DMS79 treated with DMSO at 0.1 percent for 48 hours (cell line): ENCODE measurements around the gene DCANP1.

Experiments used
- DNase-seq: peaks from one replicate; lab custom pipeline; 2025; lab: John Stamatoyannopoulos, UW

Gene DCANP1

GRCh38 chr5:135441919-135442318 lies 5.2 kb downstream of the DCANP1 start:
- DNase-seq = no peak

DNA sequence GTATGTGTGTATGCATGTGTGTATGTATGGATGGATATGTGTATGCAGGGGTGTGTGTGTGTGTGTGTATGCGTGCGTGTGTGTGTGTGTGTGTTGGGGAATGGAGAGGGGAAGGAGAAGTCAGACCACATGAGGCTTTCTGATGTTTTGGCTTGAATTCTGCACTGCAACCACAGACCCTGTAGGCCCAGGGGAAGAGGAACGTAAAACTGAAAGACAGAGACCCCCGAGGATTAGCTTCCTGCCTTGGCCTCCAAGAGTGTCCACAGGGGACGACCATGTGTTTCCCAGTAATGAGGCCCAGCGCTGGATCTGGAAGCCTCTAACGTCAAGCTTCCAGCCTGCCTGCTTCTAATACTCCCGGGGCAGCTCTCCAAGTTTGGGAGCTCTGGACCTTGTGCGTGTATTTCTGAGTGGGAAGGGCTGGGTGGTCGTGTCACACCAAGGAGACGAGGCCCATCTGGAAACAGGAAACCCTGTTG lies 5.8 kb downstream of the DCANP1 start:
- no peak for DNase-seq

DNA sequence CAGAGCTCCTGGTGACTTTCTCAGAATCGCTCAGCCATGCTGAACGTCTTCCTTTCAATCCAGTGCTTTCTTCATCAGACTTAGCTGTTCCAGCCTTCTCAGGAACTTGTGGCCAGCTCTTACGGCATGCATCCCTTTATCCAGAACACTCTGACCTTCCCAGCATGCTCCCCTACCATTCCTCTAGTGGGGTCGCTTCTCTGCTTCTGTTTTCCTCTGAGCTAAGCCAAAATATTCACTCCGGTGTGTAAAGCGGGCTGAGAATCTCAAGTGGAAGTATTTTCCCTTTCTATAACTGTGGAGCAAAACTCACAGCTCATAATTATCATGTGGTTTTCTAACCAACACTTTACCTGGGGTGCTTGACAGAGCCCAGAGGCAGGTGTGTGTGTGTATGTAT lies 6.2 kb downstream of the DCANP1 start:
- no peak for DNase-seq

DNA sequence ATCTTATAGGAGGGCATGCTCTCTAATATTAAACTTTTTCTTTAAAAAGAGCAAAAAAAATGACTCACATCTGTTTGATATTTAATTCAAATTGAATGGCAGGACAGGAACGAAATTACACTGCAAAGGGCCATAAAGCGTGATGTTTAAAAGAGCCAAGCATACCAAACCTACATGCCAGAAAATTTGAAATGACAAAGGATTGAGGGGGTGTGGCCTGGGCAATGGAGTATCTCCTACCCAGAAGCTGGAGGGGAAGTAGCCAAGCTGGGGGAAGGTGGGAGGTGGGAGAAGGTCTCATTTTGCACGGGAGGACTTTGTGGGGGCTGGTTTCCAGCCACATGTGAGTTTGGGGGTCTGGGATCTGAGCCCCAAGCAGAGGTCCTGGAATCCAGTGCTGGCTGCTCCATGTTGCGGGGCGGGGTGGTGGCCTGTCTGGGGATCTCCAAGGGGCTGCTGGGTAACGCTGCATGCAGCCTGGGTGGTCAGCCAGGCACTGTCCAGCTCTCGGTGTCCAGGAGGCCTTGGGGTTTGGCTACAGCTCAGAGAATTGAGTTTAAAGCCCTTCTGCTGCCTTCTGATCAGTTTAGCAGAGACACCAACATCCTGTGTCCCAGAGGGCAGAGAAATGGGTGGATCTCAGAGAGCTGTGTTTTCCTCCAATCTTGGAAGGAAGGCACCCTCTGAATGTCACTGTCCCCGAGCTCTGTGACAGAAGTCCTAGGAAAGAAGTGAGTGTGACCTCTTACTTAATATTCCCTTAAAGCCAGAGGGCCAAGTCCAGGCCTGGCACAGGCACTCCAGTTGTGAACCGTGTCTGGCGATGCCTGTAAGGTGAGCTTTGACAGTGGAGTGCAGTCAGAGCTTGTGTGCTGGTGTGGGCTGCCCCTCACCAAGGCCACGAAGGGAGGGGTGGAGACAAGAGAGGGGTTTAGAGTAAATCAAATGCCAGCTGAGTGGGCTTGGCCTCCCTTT lies 7.6 kb downstream of the DCANP1 start:
- no peak for DNase-seq

DNA sequence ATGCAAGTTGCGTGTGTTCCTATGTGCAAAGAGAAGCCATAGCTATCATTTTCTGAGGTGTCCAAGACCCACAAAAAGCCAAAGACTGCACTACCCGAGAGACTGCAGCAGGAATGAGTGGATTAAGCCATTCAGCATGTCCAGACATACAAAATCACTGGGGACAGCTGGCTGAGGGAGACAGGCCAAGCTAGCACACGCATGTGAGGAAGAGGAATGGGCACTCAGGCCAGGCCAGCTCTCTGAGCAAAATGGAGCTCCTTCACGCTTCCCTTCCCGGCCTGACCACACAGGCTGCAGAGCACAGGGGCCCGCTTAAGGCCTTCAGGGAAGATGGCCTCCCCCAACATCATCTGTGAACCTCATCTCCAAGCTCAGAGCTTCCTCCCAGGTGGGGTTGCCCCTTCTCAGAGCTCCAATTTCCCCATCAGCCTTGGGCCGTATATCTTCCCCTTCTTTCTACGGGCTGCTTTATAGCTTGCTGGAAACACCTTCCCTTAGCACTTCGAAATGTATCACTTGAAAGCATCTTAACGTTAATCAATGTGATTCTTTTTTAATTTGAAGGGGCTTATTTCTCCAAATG lies 8.4 kb downstream of the DCANP1 start:
- DNase-seq = no peak

DNA sequence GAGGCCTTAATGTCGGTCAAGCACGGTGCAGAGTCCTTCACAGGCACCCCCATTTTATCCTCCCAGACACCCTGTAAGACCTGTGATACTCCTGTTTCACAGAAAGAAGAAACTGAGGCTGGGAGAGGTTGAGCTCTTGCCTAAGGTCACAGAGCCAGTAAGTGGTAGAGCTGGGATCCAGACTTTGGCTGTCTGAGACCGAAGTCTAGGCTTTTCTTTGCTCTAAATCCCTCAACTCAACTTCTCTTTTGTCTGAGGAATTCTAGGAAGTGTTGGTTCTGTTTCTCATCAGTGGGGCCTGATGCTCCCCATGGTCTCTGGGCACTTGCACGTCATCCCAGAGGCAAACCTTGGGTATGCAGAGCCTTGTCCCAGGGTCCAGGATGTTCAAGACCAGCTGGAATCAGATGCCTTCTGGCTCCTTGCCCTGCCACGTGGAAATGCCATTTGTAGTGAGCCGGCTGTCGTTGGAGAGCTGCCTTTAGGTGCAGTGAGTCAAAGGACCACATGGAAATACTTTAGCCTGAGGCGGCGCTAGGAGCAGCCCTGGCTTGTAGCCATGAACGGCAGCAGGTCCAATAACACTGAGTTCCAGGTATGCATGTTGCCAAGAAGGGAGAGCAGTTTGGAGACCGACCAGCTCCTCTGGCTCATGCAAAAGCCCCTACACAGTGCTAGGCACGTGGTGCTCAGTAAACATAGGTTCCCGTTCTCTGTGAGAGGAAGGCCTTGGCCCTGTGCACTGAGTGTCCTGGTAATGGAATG lies 9.2 kb downstream of the DCANP1 start:
- DNase-seq = peak; percentile 55

DNA sequence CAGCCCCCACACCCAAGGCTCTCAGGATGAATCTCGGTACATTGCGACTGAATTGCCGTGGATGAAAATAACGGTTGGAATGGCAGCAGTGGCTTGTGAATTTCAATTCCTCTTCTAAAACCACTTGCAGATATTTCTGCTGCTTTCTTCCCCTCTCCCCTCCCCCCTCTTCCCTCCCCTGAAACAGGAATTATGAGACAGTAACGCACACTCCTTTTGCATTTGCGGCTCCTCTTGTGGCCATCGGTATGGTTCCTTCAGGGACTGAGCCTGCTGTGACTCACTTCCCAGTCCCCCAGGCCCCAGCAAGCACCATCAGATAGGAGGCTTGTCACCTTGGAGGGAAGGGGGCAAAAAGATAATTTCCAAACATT lies 9.7 kb downstream of the DCANP1 start:
- DNase-seq = no peak

GRCh38 chr5:135436951-135437418 lies 10.2 kb downstream of the DCANP1 start:
- DNase-seq = no peak

DNA sequence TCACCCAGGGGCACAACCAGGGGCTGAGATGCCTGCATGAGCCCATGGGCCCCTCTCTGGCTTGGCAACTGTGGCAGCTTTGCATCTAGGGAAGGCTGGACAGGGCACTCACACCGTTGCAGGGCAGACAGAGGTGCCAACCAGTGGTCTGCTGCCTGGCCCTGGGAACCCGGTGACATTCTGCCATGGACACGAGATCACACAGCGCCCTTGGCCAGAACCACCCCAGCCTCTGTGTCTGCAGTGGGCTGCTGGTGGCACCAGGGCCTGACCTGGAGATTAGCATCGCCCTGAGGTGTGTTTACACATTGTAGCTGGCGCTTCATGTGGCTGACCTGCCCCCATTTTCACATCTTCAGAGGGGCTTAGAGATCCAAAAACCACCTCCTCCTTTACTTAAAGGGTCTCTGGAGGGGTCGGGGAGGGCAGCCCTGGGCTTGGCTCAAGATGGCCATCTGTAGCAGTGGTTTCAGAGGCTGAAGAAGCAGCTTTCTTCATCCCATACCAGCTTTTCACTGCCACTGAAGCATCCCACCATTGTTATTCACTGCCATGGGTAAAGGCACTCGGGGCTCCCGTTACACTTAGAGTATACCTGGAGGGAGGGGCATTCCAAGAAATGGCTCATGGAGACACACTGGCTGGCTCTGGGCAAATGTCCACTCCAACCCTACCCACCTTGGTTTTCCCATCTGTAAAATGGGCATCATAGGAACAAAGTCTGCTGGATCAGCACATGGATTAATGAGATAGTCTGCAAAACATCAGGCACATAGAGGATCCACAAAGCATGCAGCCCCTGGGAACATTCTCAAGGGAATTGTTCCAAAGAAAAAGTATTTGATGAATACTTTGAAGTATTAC lies 11.4 kb downstream of the DCANP1 start:
- DNase-seq = no peak

DNA sequence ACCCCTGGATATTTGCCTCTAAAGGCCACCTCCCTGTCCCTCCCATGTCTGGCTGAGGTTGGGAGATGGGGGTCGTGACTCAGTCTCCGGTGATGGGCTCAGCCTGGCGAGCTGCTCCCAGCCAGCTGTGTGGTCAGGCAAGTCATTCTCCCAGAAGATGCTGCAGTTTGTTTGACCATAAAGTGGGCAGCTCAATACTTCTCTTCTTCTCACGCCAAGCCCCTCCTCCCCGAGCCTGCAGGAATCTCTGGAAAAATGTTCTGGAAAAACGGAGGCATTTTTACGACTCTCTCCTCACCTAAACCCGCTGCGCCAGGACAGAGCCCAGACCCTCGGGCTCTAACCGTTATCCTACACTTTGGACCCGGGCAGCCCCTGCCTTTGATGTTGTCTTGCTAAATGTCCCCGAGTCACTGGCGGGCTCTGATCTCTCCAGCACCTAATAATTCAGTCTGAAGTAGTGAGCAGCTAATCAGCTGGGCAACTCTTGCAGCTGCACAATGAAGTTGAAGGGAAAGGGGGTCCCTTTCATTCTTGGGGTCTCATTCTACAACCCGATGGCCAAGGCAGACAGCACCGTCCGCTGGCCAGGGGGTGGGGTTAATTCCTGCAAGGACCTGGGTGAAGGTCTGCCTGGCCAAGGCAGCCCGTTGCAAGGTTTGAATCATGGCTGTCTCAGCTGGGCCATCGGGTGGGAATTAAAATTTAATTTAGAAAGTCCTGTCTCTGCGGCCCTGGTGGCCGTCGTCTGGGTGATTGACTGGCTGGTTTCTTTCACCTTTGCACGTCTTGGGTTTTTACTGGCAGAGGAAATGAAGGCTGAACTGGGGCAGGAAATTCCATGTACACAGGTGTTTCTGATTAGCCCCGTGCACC lies 12.3 kb downstream of the DCANP1 start:
- no peak for DNase-seq

DNA sequence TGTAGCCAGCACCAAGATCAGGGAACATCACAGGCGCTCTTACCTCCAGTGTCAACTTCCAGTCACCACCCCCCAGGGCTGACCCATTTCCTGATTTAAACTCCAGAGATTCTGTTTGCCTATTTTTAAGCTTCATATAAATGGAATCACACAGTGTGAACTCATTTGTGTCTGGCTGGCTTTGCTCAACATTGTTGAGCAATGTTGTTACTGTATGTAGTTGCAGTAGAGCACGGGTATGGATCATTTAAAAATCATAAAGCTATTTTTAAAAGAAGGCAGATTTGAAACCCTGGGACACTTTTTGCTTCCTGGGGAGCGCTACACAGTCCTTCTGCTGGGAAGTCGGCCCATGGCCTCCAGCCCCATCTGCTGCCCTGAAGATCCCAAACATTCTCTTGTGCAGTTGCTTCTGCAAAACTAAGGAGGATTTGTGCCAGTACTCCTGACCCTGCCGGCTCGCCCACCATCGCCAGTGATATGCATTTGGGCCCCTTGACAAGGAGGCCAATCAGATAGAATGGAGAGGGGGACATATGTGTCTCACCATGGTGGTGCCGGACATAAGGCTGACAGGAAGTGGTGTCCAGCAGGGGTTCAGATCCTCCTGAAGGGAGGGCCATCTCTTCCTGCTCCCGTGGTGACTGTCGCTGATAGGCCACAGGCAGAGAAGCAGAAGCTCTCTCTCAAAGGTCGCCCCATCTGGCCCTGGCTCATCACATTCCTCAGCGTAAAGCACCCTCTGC lies 13.3 kb downstream of the DCANP1 start:
- DNase-seq = no peak

DNA sequence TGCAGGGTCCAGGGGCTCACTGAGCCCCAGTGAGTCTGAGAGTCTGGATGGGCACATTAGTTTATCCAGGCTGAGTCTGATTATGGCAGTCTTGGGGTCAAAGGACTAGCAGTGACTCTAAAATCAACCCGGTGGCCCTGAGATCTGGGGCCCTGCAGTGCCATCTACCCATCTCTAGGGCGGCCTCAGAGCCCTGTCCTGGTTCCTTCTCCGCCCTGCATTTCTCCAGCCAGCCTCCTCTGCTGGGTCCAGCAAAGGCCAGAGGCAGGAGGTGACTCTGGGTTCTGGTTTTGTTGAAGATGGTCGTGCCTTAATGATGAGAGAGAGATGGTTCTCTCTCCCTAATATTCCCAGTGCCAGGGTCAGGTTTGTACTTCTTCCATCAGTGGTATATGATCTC lies 15.0 kb downstream of the DCANP1 start:
- no peak for DNase-seq

DNA sequence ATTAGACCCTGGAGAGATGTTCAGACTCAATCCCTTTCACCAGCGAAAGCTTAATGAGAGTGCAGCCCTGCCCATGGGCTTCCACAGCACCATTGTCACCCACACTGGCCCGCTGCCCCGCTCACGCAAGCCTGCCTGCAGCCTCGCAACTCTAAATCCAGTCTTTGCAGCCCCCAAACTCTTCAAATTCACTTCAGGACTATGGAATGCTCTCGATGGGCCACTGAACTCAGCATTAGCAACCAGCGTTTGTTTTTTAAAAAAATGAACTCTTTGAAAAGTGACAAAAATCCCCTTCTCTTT lies 17.1 kb downstream of the DCANP1 start:
- DNase-seq = no peak

- DNase-seq = peak; percentile 57
Observed at GRCh38 chr5:135429301-135430134, 17.6 kb downstream of the DCANP1 start.

DNA sequence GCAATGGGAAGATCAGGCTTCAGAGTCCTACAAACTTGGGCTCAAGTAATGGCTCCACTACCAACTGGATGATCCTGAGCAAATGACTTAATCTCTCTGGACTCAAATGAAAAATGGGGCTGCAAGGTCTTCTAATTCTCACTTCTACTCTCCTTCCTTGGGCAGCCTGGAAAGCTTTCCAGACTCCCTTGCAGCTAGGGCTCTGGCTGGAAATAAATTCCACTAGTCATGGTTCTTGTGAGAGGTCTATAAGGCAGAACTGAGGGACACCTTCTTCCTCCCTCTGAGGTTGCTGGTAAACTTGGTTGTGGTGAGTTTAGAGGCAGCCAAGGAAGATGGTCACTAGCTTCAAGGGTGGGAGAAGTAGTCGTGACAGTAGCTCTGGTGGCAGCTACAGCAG lies 18.6 kb downstream of the DCANP1 start:
- DNase-seq = no peak

DNA sequence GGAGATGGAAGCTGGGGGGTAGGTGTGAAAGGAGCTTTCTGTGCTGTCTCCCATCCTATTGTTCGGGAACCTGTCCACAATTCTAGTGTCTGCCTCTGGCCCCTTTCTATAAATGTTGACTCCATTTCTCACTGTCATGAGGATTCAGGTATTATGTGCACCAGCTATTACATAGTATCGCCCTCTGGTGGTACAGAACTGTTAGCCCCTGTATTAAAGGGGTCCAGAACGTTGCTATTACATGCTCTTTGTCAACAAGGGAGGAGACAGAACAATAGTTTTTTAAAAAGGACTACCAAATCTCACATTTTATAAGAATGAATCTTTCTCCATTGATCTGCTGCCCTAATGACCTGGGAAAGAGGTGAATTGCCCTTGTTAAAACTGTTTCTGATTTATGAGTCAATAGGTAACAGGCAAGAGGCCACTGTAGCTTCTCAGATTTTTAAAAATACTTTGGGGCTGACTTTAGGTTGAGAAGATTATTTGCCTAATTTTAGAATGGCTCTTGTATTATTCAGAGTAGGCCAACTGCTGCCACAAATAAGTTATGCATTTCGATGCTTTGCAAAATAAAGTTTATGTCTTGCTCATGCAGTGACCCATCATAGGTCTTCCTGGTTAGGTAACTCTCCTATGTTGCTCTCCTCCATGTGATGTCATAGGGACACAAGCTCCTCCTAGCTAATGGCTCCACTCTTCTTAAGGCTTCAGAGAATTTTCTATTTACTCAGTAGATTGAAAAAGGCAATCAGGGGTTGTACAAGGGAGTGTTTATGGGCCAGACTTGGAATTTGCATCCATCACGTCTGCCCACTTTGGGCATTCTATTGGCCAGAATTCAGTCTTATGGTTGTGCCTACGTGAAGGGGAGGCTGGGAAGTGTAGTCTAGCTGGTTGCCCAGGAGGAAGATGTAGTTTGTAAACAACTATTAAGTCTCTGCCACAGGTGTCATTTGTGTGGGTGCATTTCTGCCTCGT lies 20.8 kb downstream of the DCANP1 start:
- peak; percentile 1 for DNase-seq

DNA sequence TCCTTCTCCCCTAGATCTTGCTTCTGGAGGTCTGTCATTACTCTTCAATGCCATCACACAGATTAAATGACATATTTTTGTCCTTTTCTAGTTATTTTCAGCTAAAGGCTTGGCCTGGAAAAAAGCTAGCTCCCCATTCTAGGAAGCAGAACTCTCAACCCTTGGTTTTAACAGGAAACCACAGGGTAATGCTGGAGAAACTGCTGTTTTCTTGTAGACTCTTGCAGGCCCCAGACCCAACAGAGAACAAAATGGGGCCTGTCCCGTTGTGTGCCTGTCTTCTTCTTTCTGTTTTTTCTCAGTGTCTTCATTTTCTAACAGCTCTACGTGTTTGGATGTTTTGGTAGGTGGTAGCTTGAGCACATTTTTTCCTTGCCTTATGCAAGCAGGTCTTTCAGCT lies 21.5 kb downstream of the DCANP1 start:
- no peak for DNase-seq

- no peak for DNase-seq
Observed at GRCh38 chr5:135423846-135424168, 23.3 kb downstream of the DCANP1 start.
